Measurements from ENCODE around the gene TTC31.

GRCh38 chr2:74526649-74527230 lies 43.9 kb downstream of the TTC31 start:
- TF ChIP-seq REST (IDR thresholded peaks at IDR 0.05) (no peak), CTCF (IDR thresholded peaks at IDR 0.05; ENCODE audit: low read depth, low read length, missing input control) (no peak), YY1 (IDR thresholded peaks at IDR 0.05) (no peak), RAD21 (IDR thresholded peaks at IDR 0.05) (no peak), JUND (IDR thresholded peaks at IDR 0.05) (no peak)
